GM10248 (cell line): ENCODE results near the gene LILRB2.
"Not testable (repeated sequence)": the region's sequence is repeated elsewhere in the genome, so short reads cannot be mapped to it uniquely, and the experiment has no call there.

Source experiments
- CTCF ChIA-PET: fragments of 300-600 bp; sonication (Branson Sonifier 250); formaldehyde crosslinking; extraction: SDS; loops from one replicate; lab custom pipeline; 2021; ENCODE audit warnings: antibody characterized with exemption; lab: Yijun Ruan, JAX
- POLR2A ChIA-PET: fragments of 350-650 bp; sonication (Branson Sonifier 250); formaldehyde crosslinking; extraction: SDS; loops from one replicate; lab custom pipeline; 2020; ENCODE audit warnings: antibody characterized with exemption; lab: Yijun Ruan, JAX
- DNase-seq: peaks from one replicate; pipeline ENCODE4 v3.0.0; 2012; ENCODE audit errors: extremely low spot score
- CTCF ChIP-seq: IDR thresholded peaks from 2 replicates; pipeline ENCODE4 v1.5.1; 2012; ENCODE audit warnings: mild to moderate bottlenecking, low read depth; ENCODE audit errors: extremely low read depth, missing control alignments, control extremely low read depth

LILRB2 gene

GRCh38 chr19:54287456-54287855, 6.5 kb upstream of the LILRB2 start:
- TF ChIP-seq CTCF = no peak
- no peak for DNase-seq
- ChIA-PET CTCF (no interaction called here), POLR2A (no interaction called here)

- POLR2A ChIA-PET, DNase-seq, CTCF ChIA-PET: not testable (repeated sequence)
Measured at GRCh38 chr19:54286283-54286682, 5.4 kb upstream of the LILRB2 start.

- DNase-seq, CTCF ChIA-PET, POLR2A ChIA-PET: not testable (repeated sequence)
Measured at GRCh38 chr19:54285427-54286056, 4.6 kb upstream of the LILRB2 start.

GRCh38 chr19:54282686-54283470, 2.0 kb upstream of the LILRB2 start:
- CTCF ChIA-PET = interaction anchor here (2.0 kb wide), 1 partner anchor 17 kb away, joined by 6 read pairs; no protein-coding TSS in a partner anchor
- POLR2A ChIA-PET = no interaction called here
- TF ChIP-seq CTCF = no peak
- no peak for DNase-seq

- POLR2A ChIA-PET = not testable (repeated sequence)
- CTCF ChIA-PET = interaction anchor here (2.0 kb wide), 1 partner anchor 16 kb away, joined by 6 read pairs; no protein-coding TSS in a partner anchor
Measured at GRCh38 chr19:54281729-54282075, 792 bp upstream of the LILRB2 start.

GRCh38 chr19:54280441-54280840, 469 bp downstream of the LILRB2 start:
- CTCF ChIA-PET = interaction anchor here (2.2 kb wide), 1 partner anchor 14 kb away, joined by 6 read pairs; no protein-coding TSS in a partner anchor
- POLR2A ChIA-PET, DNase-seq: not testable (repeated sequence)

More at GRCh38 chr19:54281729-54282075, 792 bp upstream of the LILRB2 start:
- not testable (repeated sequence) for DNase-seq

GRCh38 chr19:54280025-54280424, 885 bp downstream of the LILRB2 start:
- POLR2A ChIA-PET, DNase-seq: not testable (repeated sequence)
- CTCF ChIA-PET = interaction anchor here (2.2 kb wide), 1 partner anchor 13 kb away, joined by 6 read pairs; no protein-coding TSS in a partner anchor

- no peak for TF ChIP-seq CTCF
- DNase-seq = no peak
- POLR2A ChIA-PET = no interaction called here
- CTCF ChIA-PET = interaction anchor here (2.2 kb wide), 1 partner anchor 13 kb away, joined by 6 read pairs; no protein-coding TSS in a partner anchor
Measured at GRCh38 chr19:54279406-54279962, 1.4 kb downstream of the LILRB2 start.

- DNase-seq, POLR2A ChIA-PET: not testable (repeated sequence)
- CTCF ChIA-PET = interaction anchor here (1.0 kb wide), 1 partner anchor 12 kb away, joined by 6 read pairs; no protein-coding TSS in a partner anchor
Measured at GRCh38 chr19:54278571-54279195, 2.2 kb downstream of the LILRB2 start.

GRCh38 chr19:54278056-54278455, 2.9 kb downstream of the LILRB2 start:
- CTCF ChIA-PET = interaction anchor here (1.0 kb wide), 1 partner anchor 12 kb away, joined by 6 read pairs; no protein-coding TSS in a partner anchor
- DNase-seq, POLR2A ChIA-PET: not testable (repeated sequence)

- POLR2A ChIA-PET = not testable (repeated sequence)
Measured at GRCh38 chr19:54277111-54277615, 3.7 kb downstream of the LILRB2 start.

More at GRCh38 chr19:54277111-54277615, 3.7 kb downstream of the LILRB2 start:
- DNase-seq, CTCF ChIA-PET: not testable (repeated sequence)
